ENCODE measurements around the gene PKNOX2. TPM values are rescaled to one million over a fixed set of nuclear protein-coding genes. Genes with fewer than 3 reads are reported as not detected.

Gene PKNOX2
- total RNA-seq, 1 experiment from 2014 or later, result not detected

DNA sequence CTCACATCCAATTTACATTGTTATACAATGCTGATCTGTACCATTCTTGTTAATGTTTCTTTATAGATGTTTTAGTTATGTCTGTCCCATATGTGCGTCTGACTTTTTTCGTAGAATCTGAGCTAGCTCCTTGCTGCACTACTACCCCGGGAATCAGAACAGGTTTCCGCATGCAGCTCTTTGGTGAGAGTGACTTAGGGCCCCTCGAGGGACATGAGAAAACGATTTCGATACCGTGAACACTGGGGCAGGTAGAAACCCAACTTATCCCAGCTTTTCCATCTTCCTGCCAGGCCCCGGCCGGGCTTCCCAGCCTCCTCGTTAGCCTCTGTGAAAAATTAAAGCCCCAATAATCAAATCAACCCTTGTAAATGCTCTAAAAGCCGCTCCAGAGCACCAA lies 23.4 kb upstream of the PKNOX2 start:
- Histone ChIP-seq H3K27me3 (replicated peaks) (no peaks in the 10 kb centered on the region), H3K4me1 (replicated peaks) (no peaks in the 10 kb centered on the region)

GRCh38 chr11:125141686-125142535 lies 22.6 kb upstream of the PKNOX2 start:
- Histone ChIP-seq H3K36me3 (no peaks in the 10 kb centered on the region), H3K27me3 (replicated peaks) (no peaks in the 10 kb centered on the region), H3K9me3 (replicated peaks) (no peaks in the 10 kb centered on the region), H3K4me1 (replicated peaks) (no peaks in the 10 kb centered on the region), H3K4me3 (no peak overlapping the region), H3K27ac (no peak overlapping the region)
- DNase-seq (ENCODE audit: low read depth in 1 of 2, low spot score in 2 of 2), result peak; percentile 13 to 44

More for the DNA sequence above, 23.4 kb upstream of the PKNOX2 start:
- H3K36me3 ChIP-seq, result no peaks in the 10 kb centered on the region
- no peak for DNase-seq (ENCODE audit: low read depth in 1 of 2, low spot score in 2 of 2)
- no peak overlapping the region for H3K27ac ChIP-seq
- H3K4me3 ChIP-seq, result no peak overlapping the region
- H3K9me3 ChIP-seq (replicated peaks), result no peaks in the 10 kb centered on the region

- H3K36me3 ChIP-seq, result no peaks in the 10 kb centered on the region
- no peak overlapping the region for H3K4me3 ChIP-seq
- no peak overlapping the region for H3K27ac ChIP-seq
- no peak for DNase-seq (ENCODE audit: low read depth in 1 of 2, low spot score in 2 of 2)
- H3K9me3 ChIP-seq (replicated peaks), result no peaks in the 10 kb centered on the region
- no peaks in the 10 kb centered on the region for H3K27me3 ChIP-seq (replicated peaks)
- H3K4me1 ChIP-seq (replicated peaks), result no peaks in the 10 kb centered on the region
Observed at GRCh38 chr11:125146232-125146631, 18.3 kb upstream of the PKNOX2 start.

DNA sequence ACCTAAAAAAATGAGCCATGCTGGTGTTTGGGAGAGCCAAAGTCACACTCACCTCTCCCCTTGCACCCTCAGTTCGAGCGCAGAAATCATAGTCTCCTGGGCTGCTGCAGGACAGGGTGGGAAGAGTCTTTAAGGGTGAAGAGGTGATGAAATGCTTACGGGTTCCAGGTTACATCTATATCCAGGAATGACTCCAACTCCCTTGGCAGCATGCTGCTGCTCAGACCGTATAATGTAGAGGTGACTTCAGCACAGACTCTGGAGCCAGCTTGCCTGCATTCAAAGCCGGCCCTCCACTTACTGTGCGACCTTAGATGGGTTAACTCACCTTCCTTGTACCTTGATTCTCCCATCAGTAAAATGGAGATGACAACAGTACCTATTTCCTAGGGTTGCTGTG lies 17.3 kb upstream of the PKNOX2 start:
- Histone ChIP-seq H3K36me3 (no peaks in the 10 kb centered on the region), H3K4me3 (no peak overlapping the region), H3K9me3 (replicated peaks) (no peaks in the 10 kb centered on the region), H3K27ac (no peak overlapping the region), H3K4me1 (replicated peaks) (no peaks in the 10 kb centered on the region), H3K27me3 (replicated peaks) (no peaks in the 10 kb centered on the region)
- DNase-seq (ENCODE audit: low read depth in 1 of 2, low spot score in 2 of 2), result no peak

DNA sequence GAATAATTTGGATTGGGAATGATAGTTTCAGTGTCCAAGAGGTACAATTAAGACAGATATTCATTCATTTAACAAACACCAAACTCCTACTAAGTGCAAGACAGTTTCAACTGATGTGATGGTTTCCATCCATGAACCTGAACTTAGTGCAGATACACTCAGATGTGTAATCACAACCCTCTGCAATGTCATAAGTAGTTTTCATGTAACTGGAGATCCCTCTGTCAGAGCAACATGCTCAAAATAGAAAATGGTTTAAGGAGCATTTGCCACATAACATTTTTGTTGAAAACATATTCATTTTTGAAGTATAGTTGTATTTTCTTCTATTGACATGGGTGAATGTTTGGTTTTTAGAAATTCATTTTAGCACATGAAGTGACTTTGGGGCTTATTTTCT lies 16.5 kb upstream of the PKNOX2 start:
- no peaks in the 10 kb centered on the region for H3K9me3 ChIP-seq (replicated peaks)
- DNase-seq (ENCODE audit: low read depth in 1 of 2, low spot score in 2 of 2), result no peak

GRCh38 chr11:125148743-125149142 lies 15.8 kb upstream of the PKNOX2 start:
- Histone ChIP-seq H3K27ac (no peak overlapping the region), H3K9me3 (replicated peaks) (no peaks in the 10 kb centered on the region), H3K27me3 (replicated peaks) (no peaks in the 10 kb centered on the region), H3K36me3 (no peaks in the 10 kb centered on the region), H3K4me3 (no peak overlapping the region), H3K4me1 (replicated peaks) (no peaks in the 10 kb centered on the region)
- DNase-seq (ENCODE audit: low read depth in 1 of 2, low spot score in 2 of 2), result no peak

More for the DNA sequence above, 16.5 kb upstream of the PKNOX2 start:
- Histone ChIP-seq H3K27ac (no peak overlapping the region), H3K4me1 (replicated peaks) (no peaks in the 10 kb centered on the region), H3K27me3 (replicated peaks) (no peaks in the 10 kb centered on the region), H3K4me3 (no peak overlapping the region), H3K36me3 (no peaks in the 10 kb centered on the region)

GRCh38 chr11:125153837-125154236 lies 10.7 kb upstream of the PKNOX2 start:
- Histone ChIP-seq H3K4me1 (replicated peaks) (no peaks in the 10 kb centered on the region), H3K4me3 (no peak overlapping the region), H3K27ac (no peak overlapping the region), H3K36me3 (no peaks in the 10 kb centered on the region), H3K9me3 (replicated peaks) (no peaks in the 10 kb centered on the region), H3K27me3 (replicated peaks) (no peaks in the 10 kb centered on the region)
- DNase-seq (ENCODE audit: low read depth in 1 of 2, low spot score in 2 of 2), result no peak

DNA sequence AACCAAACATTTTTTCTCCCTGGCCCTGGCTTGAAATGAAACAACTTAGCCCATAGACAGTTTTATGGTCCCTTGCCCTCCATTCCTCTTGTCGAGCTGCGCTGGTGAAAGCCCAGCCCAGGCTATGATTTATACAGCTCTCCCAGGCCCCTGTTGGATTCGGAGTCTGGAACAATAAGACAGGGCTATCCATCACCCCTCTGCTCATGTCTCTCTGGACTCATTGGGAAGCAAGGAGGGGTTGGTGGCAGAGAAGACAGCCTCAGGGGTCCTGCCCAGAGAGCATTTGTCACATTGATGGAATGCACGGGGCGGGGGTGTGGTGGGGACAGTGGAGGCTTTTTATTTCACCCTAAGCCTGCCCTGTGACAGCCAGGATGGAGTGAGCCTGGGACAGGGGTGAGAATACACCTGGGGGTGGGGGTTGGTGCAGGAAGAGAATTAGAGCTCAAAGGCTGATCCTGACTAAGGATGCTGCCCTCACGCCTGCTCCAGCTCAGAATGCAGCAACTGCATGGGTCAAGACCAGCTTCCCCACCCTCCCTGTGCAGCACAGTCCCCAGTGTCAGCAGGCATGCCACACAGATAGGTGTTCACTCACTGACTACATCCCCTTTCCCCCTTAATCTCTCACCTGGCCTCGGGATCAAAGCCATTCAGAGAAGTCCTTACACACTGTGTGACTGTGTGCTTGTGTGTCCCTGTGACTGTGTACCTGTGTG lies 10.0 kb upstream of the PKNOX2 start:
- no peaks in the 10 kb centered on the region for H3K27me3 ChIP-seq (replicated peaks)
- no peak overlapping the region for H3K4me3 ChIP-seq
- H3K27ac ChIP-seq, result no peak overlapping the region

GRCh38 chr11:125155100-125155444 lies 9.5 kb upstream of the PKNOX2 start:
- Histone ChIP-seq H3K36me3 (no peaks in the 10 kb centered on the region), H3K4me3 (no peak overlapping the region), H3K9me3 (replicated peaks) (no peaks in the 10 kb centered on the region), H3K4me1 (replicated peaks) (no peaks in the 10 kb centered on the region), H3K27ac (no peak overlapping the region), H3K27me3 (replicated peaks) (no peaks in the 10 kb centered on the region)
- no peak for DNase-seq (ENCODE audit: low read depth in 1 of 2, low spot score in 2 of 2)

More for the DNA sequence above, 10.0 kb upstream of the PKNOX2 start:
- Histone ChIP-seq H3K36me3 (no peaks in the 10 kb centered on the region), H3K9me3 (replicated peaks) (no peaks in the 10 kb centered on the region), H3K4me1 (replicated peaks) (no peaks in the 10 kb centered on the region)
- no peak for DNase-seq (ENCODE audit: low read depth in 1 of 2, low spot score in 2 of 2)

DNA sequence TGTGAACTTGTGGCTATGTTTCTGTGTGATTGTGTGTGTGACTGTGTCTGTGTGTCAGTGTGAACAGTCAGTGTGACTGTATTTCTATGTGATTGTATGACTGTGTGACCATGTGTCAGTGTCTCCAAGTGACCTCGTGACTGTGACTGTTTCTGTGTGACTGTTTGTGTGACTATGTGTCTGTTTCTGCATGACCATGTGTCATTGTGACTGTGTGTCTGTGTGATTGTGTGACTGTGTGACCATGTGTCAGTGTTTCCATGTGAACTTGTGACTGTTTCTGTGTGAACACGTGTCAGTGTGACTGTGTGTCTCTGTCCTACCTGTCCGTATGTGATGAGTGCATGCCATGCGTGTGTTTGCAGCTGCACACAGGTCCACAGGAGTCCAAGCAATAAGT lies 8.8 kb upstream of the PKNOX2 start:
- no peak for DNase-seq (ENCODE audit: low read depth in 1 of 2, low spot score in 2 of 2)
- Histone ChIP-seq H3K9me3 (replicated peaks) (no peaks in the 10 kb centered on the region), H3K27ac (no peak overlapping the region), H3K36me3 (no peaks in the 10 kb centered on the region), H3K27me3 (replicated peaks) (no peaks in the 10 kb centered on the region), H3K4me3 (no peak overlapping the region), H3K4me1 (replicated peaks) (no peaks in the 10 kb centered on the region)

DNA sequence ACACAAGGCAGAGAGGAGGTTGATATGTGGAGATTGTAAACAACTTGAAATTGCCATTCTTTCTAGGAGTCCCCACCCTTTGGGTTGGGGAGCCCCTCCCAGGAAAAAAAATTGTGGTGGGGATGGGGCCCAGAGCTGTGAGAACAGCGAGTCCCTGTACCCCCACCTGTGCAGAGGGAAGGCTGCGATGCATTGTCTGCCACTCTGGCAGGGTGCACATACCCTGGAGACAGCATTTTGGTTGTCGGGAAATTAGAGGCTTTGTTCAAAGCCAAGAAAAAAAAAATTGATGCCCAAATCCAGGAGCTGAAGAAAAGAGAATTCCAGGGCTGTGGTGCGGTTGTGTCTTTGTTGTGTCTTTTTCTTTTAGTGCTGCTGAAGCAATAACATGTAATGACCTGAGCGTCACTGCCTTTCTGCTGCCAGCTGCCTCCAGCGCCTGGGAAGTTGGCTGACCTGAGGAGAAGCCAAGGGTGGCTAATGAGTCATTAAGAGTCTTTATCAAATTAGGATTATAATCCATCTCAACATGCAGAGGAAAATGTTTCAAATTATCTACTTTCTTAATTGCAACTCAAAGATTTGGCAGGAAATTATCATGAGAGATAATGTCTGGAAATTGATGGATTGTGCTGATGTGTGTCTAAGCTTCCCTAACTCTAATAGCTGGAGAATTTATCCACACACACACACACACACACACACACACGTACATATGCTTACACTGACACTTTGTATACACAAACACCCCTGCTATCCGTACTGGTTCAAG lies 8.0 kb upstream of the PKNOX2 start:
- Histone ChIP-seq H3K4me1 (replicated peaks) (no peaks in the 10 kb centered on the region), H3K9me3 (replicated peaks) (no peaks in the 10 kb centered on the region), H3K27ac (no peak overlapping the region), H3K36me3 (no peaks in the 10 kb centered on the region), H3K27me3 (replicated peaks) (no peaks in the 10 kb centered on the region), H3K4me3 (no peak overlapping the region)
- no peak for DNase-seq (ENCODE audit: low read depth in 1 of 2, low spot score in 2 of 2)

DNA sequence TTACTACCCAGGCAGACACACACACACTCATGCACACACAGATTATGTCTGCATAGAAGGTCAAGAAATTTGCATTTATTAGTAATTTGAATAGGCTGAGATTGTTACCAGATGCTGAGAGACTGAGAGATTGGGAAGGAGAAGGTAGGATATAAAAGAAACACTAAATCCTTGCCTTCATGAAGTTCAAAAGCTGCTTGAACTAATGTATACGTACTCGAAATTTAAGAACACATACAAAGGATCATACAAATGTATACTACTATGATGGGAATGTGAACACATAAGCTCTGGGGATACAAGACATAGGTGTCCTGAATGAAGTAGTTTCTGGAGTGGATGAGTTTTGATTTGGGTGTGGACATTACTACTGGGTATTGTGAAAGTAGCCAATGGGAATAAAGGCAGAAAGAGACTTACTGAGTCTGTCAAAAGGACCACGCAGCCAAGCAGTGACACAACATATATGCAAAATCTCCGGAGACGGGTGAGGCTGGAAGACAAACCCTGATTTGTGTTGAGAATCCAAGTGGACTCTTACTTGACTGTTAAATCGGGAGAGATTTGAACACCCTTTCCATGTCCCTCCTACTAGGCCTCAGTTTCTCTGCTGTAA lies 7.3 kb upstream of the PKNOX2 start:
- no peaks in the 10 kb centered on the region for H3K4me1 ChIP-seq (replicated peaks)
- no peak overlapping the region for H3K27ac ChIP-seq
- no peaks in the 10 kb centered on the region for H3K36me3 ChIP-seq
- DNase-seq (ENCODE audit: low read depth in 1 of 2, low spot score in 2 of 2), result no peak
- no peak overlapping the region for H3K4me3 ChIP-seq
- no peaks in the 10 kb centered on the region for H3K9me3 ChIP-seq (replicated peaks)
- H3K27me3 ChIP-seq (replicated peaks), result no peaks in the 10 kb centered on the region

DNA sequence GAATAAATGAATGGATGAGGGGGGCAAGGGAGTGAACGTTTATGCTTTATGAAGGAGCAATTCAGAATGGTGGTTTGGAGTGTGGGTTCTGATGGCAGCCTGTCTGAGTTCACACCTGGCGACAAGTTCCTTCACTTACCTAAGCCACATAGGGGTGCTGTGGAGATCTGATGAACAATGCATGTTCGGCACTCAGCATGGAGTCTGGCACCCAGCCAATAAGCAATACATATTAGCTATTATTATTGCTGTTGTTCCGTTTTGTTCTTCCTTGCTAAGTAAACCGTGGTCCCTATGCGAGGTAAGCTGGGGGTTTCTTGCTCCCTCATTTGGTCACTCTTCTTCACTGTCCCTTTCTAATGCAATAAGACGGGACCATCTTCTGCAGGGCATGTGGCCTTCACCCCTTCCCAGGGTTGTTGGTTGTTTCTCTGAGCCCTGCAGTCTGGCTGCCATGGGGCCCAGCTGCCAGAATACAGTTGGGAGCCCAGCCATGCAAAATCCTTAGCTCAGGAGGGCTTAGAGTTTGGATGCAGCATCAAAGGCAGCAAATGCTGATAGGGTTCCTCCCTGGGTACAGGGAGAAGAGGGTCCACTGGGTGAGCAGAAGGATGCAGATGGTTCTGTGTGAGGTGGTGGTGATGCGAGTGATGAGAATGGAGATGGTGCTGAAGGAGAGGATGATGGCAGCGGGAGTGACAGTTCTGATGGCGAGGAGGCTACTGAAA lies 6.4 kb upstream of the PKNOX2 start:
- Histone ChIP-seq H3K4me1 (replicated peaks) (no peaks in the 10 kb centered on the region), H3K27ac (no peak overlapping the region), H3K36me3 (no peaks in the 10 kb centered on the region), H3K4me3 (no peak overlapping the region), H3K27me3 (replicated peaks) (no peaks in the 10 kb centered on the region), H3K9me3 (replicated peaks) (no peaks in the 10 kb centered on the region)
- no peak for DNase-seq (ENCODE audit: low read depth in 1 of 2, low spot score in 2 of 2)

Data from SJSA1 (cell line).